Transverse colon (tissue), 3 donors: Measurements from ENCODE around the gene GNS.

Experiments
- CTCF ChIP-seq, 5 experiments: fragments of 200-600 bp in 3 of 5; fragments of 450-650 bp in 2 of 5; sonication (generic) in 3 of 5; IDR thresholded peaks; 1 replicate in 2 of 5; 2 replicates in 3 of 5; pipeline ENCODE4 v1.5.1; 2016 to 2017; ENCODE audit warnings: antibody characterized with exemption in 5 of 5, inconsistent platforms in 3 of 5, mild to moderate bottlenecking in 2 of 5, moderate library complexity in 1 of 5
- POLR2A ChIP-seq: fragments of 450-650 bp; IDR thresholded peaks from one replicate; pipeline ENCODE4 v1.6.1; 2016; ENCODE audit warnings: antibody characterized with exemption, mild to moderate bottlenecking, moderate library complexity

- no peak for TF ChIP-seq CTCF (IDR thresholded peaks at IDR 0.05)
- TF ChIP-seq POLR2A, result no peak
Observed at GRCh38 chr12:64752032-64752431, 7.2 kb downstream of the GNS start.
